MM.1S (cell line): Measurements from ENCODE around the gene MAP2K6.

ENCODE experiments used
- CTCF ChIP-seq: fragments of 300-600 bp; sonication (generic); IDR thresholded peaks from 2 replicates; pipeline ENCODE4 v1.5.1; 2016; ENCODE audit warnings: antibody characterized with exemption, low read length, mixed read lengths
- EZH2 ChIP-seq: fragments of 300-600 bp; sonication (generic); optimal IDR thresholded peaks from 2 replicates; pipeline ENCODE3; 2017; ENCODE audit warnings: low read depth, mild to moderate bottlenecking, antibody characterized with exemption, low read length, mixed read lengths
- EZH2phosphoT487 ChIP-seq: fragments of 300-600 bp; sonication (generic); IDR thresholded peaks from 2 replicates; pipeline ENCODE4 v1.6.1; 2018; ENCODE audit warnings: antibody characterized with exemption, low read length

GRCh38 chr17:69592692-69593350 is 178.3 kb downstream of the MAP2K6 start:
- TF ChIP-seq EZH2 (no peak), CTCF (no peak), EZH2phosphoT487 (no peak)
